Mesenchymal stem cell (in vitro differentiated cells and primary cell): ENCODE data around the gene PBX3.

Experiments
- DNase-seq: peaks from one replicate; pipeline ENCODE4 v3.0.0-alpha.2; 2013
- H2AFZ ChIP-seq: one replicate; pipeline ENCODE4 v1.6.1; 2013; ENCODE audit warnings: low read depth, mild to moderate bottlenecking, control low read depth, inconsistent platforms, low read length, moderate library complexity
- H2AK5ac ChIP-seq: 2 replicates; pipeline ENCODE4 v1.6.1; 2013; ENCODE audit warnings: low read length, moderate library complexity, mild to moderate bottlenecking, inconsistent platforms; ENCODE audit not compliant: severe bottlenecking
- H2BK120ac ChIP-seq: one replicate; pipeline ENCODE4 v1.6.1; 2013; ENCODE audit warnings: low read depth, mild to moderate bottlenecking, inconsistent platforms, low read length, moderate library complexity
- H2BK12ac ChIP-seq, 2 experiments: one replicate each; pipeline ENCODE4 v1.6.1; 2013; ENCODE audit warnings: inconsistent platforms in 2 of 2, low read length in 2 of 2, mild to moderate bottlenecking in 2 of 2, moderate library complexity in 2 of 2, control low read depth in 1 of 2
- H2BK15ac ChIP-seq: one replicate; pipeline ENCODE4 v1.6.1; 2013; ENCODE audit warnings: mild to moderate bottlenecking, low read depth, inconsistent platforms; ENCODE audit not compliant: poor library complexity, severe bottlenecking
- H2BK5ac ChIP-seq: 2 replicates; pipeline ENCODE4 v1.6.1; 2013; ENCODE audit warnings: low read depth, mild to moderate bottlenecking, low read length, control low read depth, inconsistent platforms; ENCODE audit not compliant: poor library complexity, severe bottlenecking
- H3K14ac ChIP-seq, 2 experiments: one replicate each; pipeline ENCODE4 v1.6.1; 2013; ENCODE audit warnings: inconsistent platforms in 2 of 2, low read length in 2 of 2, control low read depth in 1 of 2, mild to moderate bottlenecking in 1 of 2, moderate library complexity in 1 of 2
- H3K18ac ChIP-seq, 2 experiments: one replicate each; pipeline ENCODE4 v1.6.1; 2013; ENCODE audit warnings: inconsistent platforms in 2 of 2, low read length in 2 of 2, control low read depth in 1 of 2, low read depth in 1 of 2, mild to moderate bottlenecking in 1 of 2
- H3K23ac ChIP-seq, 2 experiments: one replicate each; pipeline ENCODE4 v1.6.1; 2013; ENCODE audit warnings: inconsistent platforms in 2 of 2, low read length in 2 of 2, mild to moderate bottlenecking in 2 of 2, moderate library complexity in 2 of 2, control low read depth in 1 of 2
- H3K27ac ChIP-seq: 2 replicates; pipeline ENCODE4 v1.5.1; 2013; ENCODE audit warnings: mild to moderate bottlenecking, moderate library complexity, low read length, control low read depth, inconsistent platforms; ENCODE audit not compliant: poor library complexity, severe bottlenecking
- H3K27me3 ChIP-seq, 2 experiments: 2 replicates each; pipeline versions ENCODE4 v1.6.1 to v1.7.0; 2013; ENCODE audit warnings: low read length in 2 of 2, mild to moderate bottlenecking in 2 of 2, moderate library complexity in 2 of 2, control low read depth in 1 of 2, inconsistent platforms in 1 of 2; ENCODE audit not compliant: control insufficient read depth in 1 of 2, insufficient read depth in 1 of 2
- H3K36me3 ChIP-seq, 2 experiments: 2 replicates each; pipeline versions ENCODE4 v1.6.1 to v1.7.0; 2013; ENCODE audit warnings: low read length in 2 of 2, control low read depth in 1 of 2, inconsistent platforms in 1 of 2, low read depth in 1 of 2, mild to moderate bottlenecking in 1 of 2; ENCODE audit not compliant: insufficient read depth in 2 of 2, control insufficient read depth in 1 of 2
- H3K4ac ChIP-seq, 2 experiments: one replicate each; pipeline ENCODE4 v1.6.1; 2013; ENCODE audit warnings: inconsistent platforms in 2 of 2, low read length in 2 of 2, mild to moderate bottlenecking in 2 of 2, moderate library complexity in 2 of 2, control low read depth in 1 of 2, low read depth in 1 of 2
- H3K4me1 ChIP-seq: 2 replicates; pipeline ENCODE4 v1.6.1; 2013; ENCODE audit warnings: low read depth, low read length, control low read depth; ENCODE audit not compliant: control insufficient read depth, insufficient read depth
- H3K4me2 ChIP-seq: 2 replicates; pipeline ENCODE4 v1.6.1; 2013; ENCODE audit warnings: low read length, mild to moderate bottlenecking, inconsistent platforms; ENCODE audit not compliant: poor library complexity, severe bottlenecking
- H3K4me3 ChIP-seq, 2 experiments: 2 replicates each; pipeline versions ENCODE4 v1.5.1 to v1.7.0; 2013; ENCODE audit warnings: low read length in 2 of 2, mild to moderate bottlenecking in 2 of 2, control low read depth in 1 of 2, low read depth in 1 of 2; ENCODE audit not compliant: insufficient read depth in 1 of 2
- H3K79me1 ChIP-seq: replicated peaks from 2 replicates; pipeline ENCODE4 v1.6.1; 2013; ENCODE audit warnings: mild to moderate bottlenecking, control low read depth, low read length, inconsistent platforms; ENCODE audit not compliant: poor library complexity, severe bottlenecking
- H3K9ac ChIP-seq: 2 replicates; pipeline ENCODE4 v1.7.0; 2013; ENCODE audit warnings: mild to moderate bottlenecking, low read length, moderate library complexity
- H3K9me3 ChIP-seq: 2 replicates; pipeline ENCODE4 v1.7.0; 2013; ENCODE audit warnings: mild to moderate bottlenecking, low read length; ENCODE audit not compliant: control insufficient read depth
- H4K8ac ChIP-seq: one replicate; pipeline ENCODE4 v1.6.1; 2013; ENCODE audit warnings: inconsistent platforms, mild to moderate bottlenecking, low read length, moderate library complexity
- H4K91ac ChIP-seq: one replicate; pipeline ENCODE4 v1.6.1; 2013; ENCODE audit warnings: mild to moderate bottlenecking, low read length, inconsistent platforms
- WGBS: methylation state at CpG from one replicate; pipeline ENCODE4 v1.1.7; 2013; ENCODE audit warnings: mixed read lengths; 5-methylcytosine and 5-hydroxymethylcytosine counted together

PBX3 gene

GRCh38 chr9:125964702-125965225, 217.6 kb downstream of the PBX3 start:
- Histone ChIP-seq H2AFZ (no peak overlapping the region), H3K9me3 (no peaks in the 10 kb centered on the region), H3K9ac (no peak overlapping the region), H3K79me1 (no peaks in the 10 kb centered on the region), H3K23ac (no peak overlapping the region), H3K18ac (no peak overlapping the region), H3K4me1 (peaks cover 1% of the 10 kb centered on the region), H3K4ac (no peak overlapping the region), H2BK12ac (no peak overlapping the region), H3K4me2 (no peak overlapping the region), H3K27ac (no peak overlapping the region), H2AK5ac (no peak overlapping the region), H3K36me3 (peaks cover 13 to 68% of the 10 kb centered on the region in 2 experiments), H2BK5ac (no peak overlapping the region), H2BK15ac (no peak overlapping the region), H3K4me3 (no peak overlapping the region), H4K91ac (no peak overlapping the region), H2BK120ac (no peak overlapping the region), H3K27me3 (no peaks in the 10 kb centered on the region), H4K8ac (no peak overlapping the region), H3K14ac (no peak overlapping the region)
- WGBS, result 96% methylated on average over 6 of the region's 6 CpGs
- DNase-seq, result no peak

- no peak for DNase-seq
- H2BK5ac ChIP-seq, result no peak overlapping the region
- no peak overlapping the region for H3K14ac ChIP-seq
- 97% methylated on average over 7 of the region's 10 CpGs for WGBS
- peaks cover 13 to 67% of the 10 kb centered on the region in 2 experiments for H3K36me3 ChIP-seq
- H2BK120ac ChIP-seq, result no peak overlapping the region
- no peaks in the 10 kb centered on the region for H3K27me3 ChIP-seq
- no peak overlapping the region for H3K4ac ChIP-seq
- no peak overlapping the region for H2BK12ac ChIP-seq
- no peak overlapping the region for H3K27ac ChIP-seq
- no peaks in the 10 kb centered on the region for H3K9me3 ChIP-seq
- H4K91ac ChIP-seq, result no peak overlapping the region
- H3K4me3 ChIP-seq, result no peak overlapping the region
- H2AK5ac ChIP-seq, result no peak overlapping the region
- H2AFZ ChIP-seq, result no peak overlapping the region
- H3K18ac ChIP-seq, result no peak overlapping the region
- no peak overlapping the region for H3K4me2 ChIP-seq
- peaks cover 1% of the 10 kb centered on the region for H3K4me1 ChIP-seq
- no peak overlapping the region for H2BK15ac ChIP-seq
- H3K23ac ChIP-seq, result no peak overlapping the region
- no peaks in the 10 kb centered on the region for H3K79me1 ChIP-seq
- no peak overlapping the region for H4K8ac ChIP-seq
- no peak overlapping the region for H3K9ac ChIP-seq
These were observed 218.3 kb downstream of the PBX3 start for GRCh38 chr9:125965477-125965876.

GRCh38 chr9:125966466-125966865, 219.3 kb downstream of the PBX3 start:
- no peaks in the 10 kb centered on the region for H3K27me3 ChIP-seq
- H2AFZ ChIP-seq, result no peak overlapping the region
- no peak overlapping the region for H3K23ac ChIP-seq
- H2BK5ac ChIP-seq, result no peak overlapping the region
- no peak overlapping the region for H3K4me2 ChIP-seq
- no peak overlapping the region for H2AK5ac ChIP-seq
- H3K14ac ChIP-seq, result no peak overlapping the region
- no peak overlapping the region for H3K9ac ChIP-seq
- no peaks in the 10 kb centered on the region for H3K4me1 ChIP-seq
- H3K18ac ChIP-seq, result no peak overlapping the region
- no peaks in the 10 kb centered on the region for H3K79me1 ChIP-seq
- 96% methylated on average over 8 of the region's 9 CpGs for WGBS
- no peak overlapping the region for H4K91ac ChIP-seq
- H2BK15ac ChIP-seq, result no peak overlapping the region
- no peak for DNase-seq
- peaks cover 7 to 57% of the 10 kb centered on the region in 2 experiments for H3K36me3 ChIP-seq
- no peak overlapping the region for H3K4me3 ChIP-seq
- H3K4ac ChIP-seq, result no peak overlapping the region
- no peaks in the 10 kb centered on the region for H3K9me3 ChIP-seq
- H2BK12ac ChIP-seq, result no peak overlapping the region
- no peak overlapping the region for H3K27ac ChIP-seq
- no peak overlapping the region for H4K8ac ChIP-seq
- H2BK120ac ChIP-seq, result no peak overlapping the region

GRCh38 chr9:125966959-125967711, 220.0 kb downstream of the PBX3 start:
- H2BK15ac ChIP-seq, result no peak overlapping the region
- no peak overlapping the region for H2BK5ac ChIP-seq
- H3K4me3 ChIP-seq, result no peak overlapping the region
- H3K18ac ChIP-seq, result no peak overlapping the region
- 90% methylated on average over 7 of the region's 11 CpGs for WGBS
- no peak overlapping the region for H4K91ac ChIP-seq
- H3K27me3 ChIP-seq, result no peaks in the 10 kb centered on the region
- H4K8ac ChIP-seq, result no peak overlapping the region
- DNase-seq, result no peak
- no peaks in the 10 kb centered on the region for H3K4me1 ChIP-seq
- no peak overlapping the region for H3K9ac ChIP-seq
- peaks cover 5 to 51% of the 10 kb centered on the region in 2 experiments for H3K36me3 ChIP-seq
- no peak overlapping the region for H3K4ac ChIP-seq
- no peak overlapping the region for H2BK12ac ChIP-seq
- no peak overlapping the region for H3K23ac ChIP-seq
- no peak overlapping the region for H2AFZ ChIP-seq
- no peak overlapping the region for H3K4me2 ChIP-seq
- H2AK5ac ChIP-seq, result no peak overlapping the region
- H3K9me3 ChIP-seq, result no peaks in the 10 kb centered on the region
- no peak overlapping the region for H3K27ac ChIP-seq
- H2BK120ac ChIP-seq, result no peak overlapping the region
- no peaks in the 10 kb centered on the region for H3K79me1 ChIP-seq
- H3K14ac ChIP-seq, result no peak overlapping the region
